Vagina (tissue), 2 donors: ENCODE measurements around the gene CFD. TPM values are rescaled to one million over a fixed set of nuclear protein-coding genes. Genes with fewer than 3 reads are reported as not detected.

Source experiments
- DNase-seq, 2 donors: peaks; one replicate each; pipeline ENCODE4 v3.0.0-alpha.2; 2017; ENCODE audit errors: extremely low spot score in 2 of 2
- H3K27ac ChIP-seq: fragments of 200-600 bp; sonication (generic); one replicate; pipeline ENCODE4 v1.5.1; 2019
- H3K27me3 ChIP-seq: fragments of 200-600 bp; sonication (generic); one replicate; pipeline ENCODE4 v1.5.1; 2019
- H3K36me3 ChIP-seq, 2 donors: fragments of 200-600 bp; sonication (generic); one replicate each; pipeline ENCODE4 v1.5.1; 2017 to 2019
- H3K4me1 ChIP-seq: fragments of 200-600 bp; sonication (generic); one replicate; pipeline ENCODE4 v1.5.1; 2019
- H3K4me3 ChIP-seq, 2 donors: fragments of 200-600 bp; sonication (generic); 1 replicate in 1 of 2; 2 replicates in 1 of 2; pipeline ENCODE4 v1.5.1; 2016 to 2019
- H3K9me3 ChIP-seq: fragments of 200-600 bp; sonication (generic); one replicate; pipeline ENCODE4 v1.5.1; 2019
- POLR2A ChIP-seq, 2 donors: fragments of 450-650 bp; IDR thresholded peaks; one replicate each; pipeline ENCODE4 v1.6.1; 2017; ENCODE audit warnings: antibody characterized with exemption in 2 of 2, mild to moderate bottlenecking in 2 of 2, moderate library complexity in 2 of 2
- POLR2AphosphoS5 ChIP-seq, 2 donors: sonication (generic); formaldehyde crosslinking; IDR thresholded peaks; one replicate each; pipeline ENCODE4 v1.9.0; 2017; ENCODE audit warnings: antibody characterized with exemption in 2 of 2, mild to moderate bottlenecking in 2 of 2, low read depth in 1 of 2; ENCODE audit not compliant: insufficient read depth in 1 of 2
- intact Hi-C: fragments of 100-400 bp; cut with DNase I; formaldehyde crosslinking; loops from one replicate; pipeline ENCODE4 v1.15.1; 2023
- total RNA-seq: library from RNA; depleted of rRNA; stranded (reverse); fragments of >200 nt; gene quantifications from one replicate; pipeline ENCODE4 v1.2.3, GENCODE V29; 2016
- TF ChIP-seq, protein P1 (sequence below), 3 experiments: fragments of 450-650 bp in 2 of 3; fragments of 200-600 bp in 1 of 3; sonication (generic) in 1 of 3; IDR thresholded peaks; one replicate each; pipeline ENCODE4 v1.5.1; 2017 to 2019; ENCODE audit warnings: antibody characterized with exemption in 3 of 3, mild to moderate bottlenecking in 2 of 3, moderate library complexity in 2 of 3

Gene CFD
- total RNA-seq, 1 donor from 2014 or later: 2,325 TPM

DNA sequence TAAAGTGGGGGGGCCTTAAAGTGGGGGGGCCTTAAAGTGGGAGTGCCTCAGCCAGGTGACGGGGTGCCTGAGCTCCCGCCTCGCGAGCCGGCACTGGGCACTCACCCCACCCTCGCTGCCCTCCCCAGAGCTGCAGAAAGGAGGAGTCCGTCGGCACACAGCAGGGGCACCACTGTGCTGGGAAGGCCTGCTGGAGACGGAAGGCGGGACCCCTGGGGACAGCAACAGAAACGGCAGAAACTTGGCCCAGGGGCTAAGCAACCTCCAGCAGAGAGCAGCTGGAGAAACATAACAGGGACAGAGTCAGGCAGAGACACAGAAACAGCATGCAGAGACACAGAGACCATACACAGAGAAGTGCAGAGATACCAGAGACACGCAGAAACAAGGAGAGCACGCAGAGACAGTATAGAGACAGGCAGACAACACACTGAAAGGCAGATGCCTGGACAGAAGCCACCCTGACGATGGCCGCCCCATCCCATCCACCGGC is 7.9 kb downstream of the CFD start:
- Histone ChIP-seq H3K36me3 (peaks cover 0 to 17% of the 10 kb centered on the region in 2 donors), H3K27me3 (no peaks in the 10 kb centered on the region), H3K9me3 (no peaks in the 10 kb centered on the region), H3K4me3 (no peak overlapping the region), H3K27ac (peak overlapping the region; percentile 27), H3K4me1 (peaks cover 54% of the 10 kb centered on the region)
- no peak for DNase-seq
- intact Hi-C loops: loop anchor here (10.0 kb wide), 1 partner anchor 93 kb away; no protein-coding TSS in a partner anchor
- TF ChIP-seq POLR2A (IDR thresholded peaks at IDR 0.05) (no peak), POLR2AphosphoS5 (IDR thresholded peaks at IDR 0.05; ENCODE audit: insufficient read depth in 1 of 2, low read depth in 1 of 2) (no peak)
- TF ChIP-seq, protein P1, sequence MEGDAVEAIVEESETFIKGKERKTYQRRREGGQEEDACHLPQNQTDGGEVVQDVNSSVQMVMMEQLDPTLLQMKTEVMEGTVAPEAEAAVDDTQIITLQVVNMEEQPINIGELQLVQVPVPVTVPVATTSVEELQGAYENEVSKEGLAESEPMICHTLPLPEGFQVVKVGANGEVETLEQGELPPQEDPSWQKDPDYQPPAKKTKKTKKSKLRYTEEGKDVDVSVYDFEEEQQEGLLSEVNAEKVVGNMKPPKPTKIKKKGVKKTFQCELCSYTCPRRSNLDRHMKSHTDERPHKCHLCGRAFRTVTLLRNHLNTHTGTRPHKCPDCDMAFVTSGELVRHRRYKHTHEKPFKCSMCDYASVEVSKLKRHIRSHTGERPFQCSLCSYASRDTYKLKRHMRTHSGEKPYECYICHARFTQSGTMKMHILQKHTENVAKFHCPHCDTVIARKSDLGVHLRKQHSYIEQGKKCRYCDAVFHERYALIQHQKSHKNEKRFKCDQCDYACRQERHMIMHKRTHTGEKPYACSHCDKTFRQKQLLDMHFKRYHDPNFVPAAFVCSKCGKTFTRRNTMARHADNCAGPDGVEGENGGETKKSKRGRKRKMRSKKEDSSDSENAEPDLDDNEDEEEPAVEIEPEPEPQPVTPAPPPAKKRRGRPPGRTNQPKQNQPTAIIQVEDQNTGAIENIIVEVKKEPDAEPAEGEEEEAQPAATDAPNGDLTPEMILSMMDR (IDR thresholded peaks at IDR 0.05): no peak

DNA sequence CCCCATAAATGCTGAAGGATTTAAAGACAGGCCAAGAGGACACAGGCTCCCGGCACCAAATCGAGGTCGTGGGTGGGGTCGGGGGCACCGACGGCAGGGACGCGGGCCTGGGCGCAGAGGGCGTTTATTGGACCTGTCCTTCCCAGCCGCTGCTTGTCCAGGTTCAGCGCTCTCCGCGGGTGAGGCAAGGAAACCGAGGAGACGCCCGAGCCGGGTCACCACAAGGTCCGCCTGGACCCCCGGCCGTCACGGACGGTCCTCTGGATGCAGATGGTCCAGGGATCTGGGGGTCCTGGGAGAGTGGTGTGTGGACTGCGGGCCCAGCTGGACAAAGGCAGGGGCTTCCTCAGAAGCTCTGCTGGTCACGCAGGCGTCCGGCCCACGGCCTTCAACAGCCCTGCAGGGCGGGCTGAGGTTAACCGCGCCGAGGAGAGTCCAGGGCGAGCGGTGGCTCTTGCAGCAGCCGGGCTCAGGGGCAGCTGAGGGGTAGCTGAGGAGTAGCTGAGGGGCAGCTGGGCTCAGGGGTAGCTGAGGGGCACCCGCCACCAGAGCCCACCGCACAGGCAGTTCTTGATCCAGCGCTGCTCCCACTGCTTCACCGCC is 8.5 kb downstream of the CFD start:
- intact Hi-C loops: loop anchor here (10.0 kb wide), 1 partner anchor 93 kb away; no protein-coding TSS in a partner anchor
- peak overlapping the region; percentile 87 for H3K27ac ChIP-seq
- H3K36me3 ChIP-seq: peaks cover 0 to 17% of the 10 kb centered on the region in 2 donors
- no peak for DNase-seq
- no peak overlapping the region for H3K4me3 ChIP-seq
- peaks cover 52% of the 10 kb centered on the region for H3K4me1 ChIP-seq
- TF ChIP-seq POLR2AphosphoS5 (IDR thresholded peaks at IDR 0.05; ENCODE audit: insufficient read depth in 1 of 2, low read depth in 1 of 2) (peak in 1 of 2 donors; percentile 7), POLR2A (IDR thresholded peaks at IDR 0.05) (no peak)
- TF ChIP-seq, protein P1 (IDR thresholded peaks at IDR 0.05): no peak
- H3K27me3 ChIP-seq: no peaks in the 10 kb centered on the region
- no peaks in the 10 kb centered on the region for H3K9me3 ChIP-seq

DNA sequence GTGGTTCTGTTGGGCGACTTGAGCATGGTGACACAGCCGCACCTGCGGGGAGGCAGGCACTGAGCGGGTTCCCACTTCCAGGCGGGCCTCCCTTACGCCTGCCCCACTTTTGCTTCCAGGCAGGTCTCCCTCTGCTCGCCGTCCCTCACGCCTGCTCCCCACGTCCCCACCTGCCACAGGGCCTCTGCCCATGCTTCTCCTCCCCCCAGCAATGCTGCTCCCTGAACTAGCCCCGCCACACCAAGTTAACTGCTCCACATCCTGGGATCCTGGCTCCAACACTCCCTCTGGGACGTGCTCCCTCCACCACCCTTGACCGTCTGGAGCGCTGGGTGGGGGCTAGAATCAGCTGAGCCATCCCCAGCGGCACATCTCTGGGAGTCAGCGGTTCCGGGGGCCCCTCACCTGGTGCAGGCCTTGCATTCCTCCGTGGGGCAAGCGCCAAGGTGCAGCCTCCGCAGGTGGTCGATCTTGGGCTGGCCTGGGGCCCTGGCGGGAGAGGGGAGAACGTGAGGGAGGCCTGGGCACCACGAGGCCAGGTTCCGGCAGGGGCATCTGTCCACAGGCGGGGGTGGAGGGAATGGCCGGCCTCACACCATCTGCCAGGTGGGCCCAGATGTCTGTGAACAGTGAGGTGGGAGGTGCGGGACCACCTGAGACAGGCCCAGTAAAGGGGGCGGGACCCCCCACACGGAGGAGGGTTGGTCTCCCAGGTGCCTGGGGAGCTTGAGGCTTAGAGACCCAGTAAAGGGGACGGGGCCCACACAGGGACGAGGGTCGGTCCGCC is 9.2 kb downstream of the CFD start:
- Histone ChIP-seq H3K27me3 (no peaks in the 10 kb centered on the region), H3K4me3 (no peak overlapping the region), H3K27ac (peak overlapping the region; percentile 87), H3K9me3 (no peaks in the 10 kb centered on the region), H3K36me3 (peaks cover 0 to 19% of the 10 kb centered on the region in 2 donors), H3K4me1 (peaks cover 46% of the 10 kb centered on the region)
- intact Hi-C loops: loop anchor here (10.0 kb wide), 1 partner anchor 94 kb away; no protein-coding TSS in a partner anchor
- no peak for DNase-seq
- peak in 1 of 2 donors; percentile 30 for TF ChIP-seq POLR2AphosphoS5 (IDR thresholded peaks at IDR 0.05; ENCODE audit: insufficient read depth in 1 of 2, low read depth in 1 of 2)
- TF ChIP-seq, protein P1 (IDR thresholded peaks at IDR 0.05): no peak

- DNase-seq: peak in 1 of 2 donors; percentile 97
- Histone ChIP-seq H3K4me3 (no peak overlapping the region), H3K9me3 (no peaks in the 10 kb centered on the region), H3K4me1 (peaks cover 46% of the 10 kb centered on the region), H3K27ac (peak overlapping the region; percentile 87), H3K36me3 (peaks cover 0 to 22% of the 10 kb centered on the region in 2 donors), H3K27me3 (no peaks in the 10 kb centered on the region)
- intact Hi-C loops: loop anchor here (10.0 kb wide), 1 partner anchor 95 kb away; no protein-coding TSS in a partner anchor
- TF ChIP-seq POLR2AphosphoS5 (IDR thresholded peaks at IDR 0.05; ENCODE audit: insufficient read depth in 1 of 2, low read depth in 1 of 2): peak; percentile 72 to 81
- TF ChIP-seq, protein P1 (IDR thresholded peaks at IDR 0.05): no peak
- TF ChIP-seq POLR2A (IDR thresholded peaks at IDR 0.05): no peak
These were observed 10.0 kb downstream of the CFD start for GRCh38 chr19:869245-870177.
